K562 (cell line): ENCODE data around the gene SCMH1. TPM values are rescaled to one million over a fixed set of nuclear protein-coding genes. Genes with fewer than 3 reads are reported as not detected.

Source experiments
- ATAC-seq: fragments of 200-7000 bp; cut with Tn5 transposase; 3 replicates; pipeline ENCODE4 v1.9.1; 2020; ENCODE audit warnings: moderate library complexity
- BruUV-seq: library from RNA; stranded (reverse); fragments of 400-500 nt; replicated peaks from 2 replicates; lab custom pipeline; 2021; lab: Mats Ljungman, UMichigan
- CTCF ChIA-PET: fragments of 300-600 bp; formaldehyde crosslinking; extraction: SDS; loops from one replicate; lab custom pipeline; 2021; ENCODE audit warnings: low intra/inter-chr PET ratio; lab: Yijun Ruan, JAX
- POLR2A ChIA-PET: fragments of 300-600, 350-650 bp; sonication (Branson Sonifier 250); formaldehyde crosslinking; extraction: SDS; loops from one replicate; lab custom pipeline; 2021; ENCODE audit warnings: antibody characterized with exemption, inconsistent platforms; lab: Yijun Ruan, JAX
- DNase-seq, 4 experiments: peaks; one replicate each; pipeline versions ENCODE4 v3.0.0 to v3.0.0-alpha.2; 2011 to 2018; ENCODE audit warnings: low spot score in 3 of 4, mixed read lengths in 3 of 4; ENCODE audit errors: extremely low read depth in 1 of 4
- FAIRE-seq: peaks from 2 replicates; lab custom pipeline; 2011; peaks lifted over from hg19 to GRCh38; lab: Jason Lieb, UNC
- H2AFZ ChIP-seq: 2 replicates; pipeline ENCODE4 v1.6.0; 2011; ENCODE audit warnings: low read depth, low read length, control low read depth, inconsistent platforms
- H3K27ac ChIP-seq: fragments of 200-600 bp; 3 replicates; pipeline ENCODE4 v1.8.0; 2011; ENCODE audit warnings: low read depth, mild to moderate bottlenecking, control low read depth, inconsistent platforms, low read length, moderate library complexity, mixed read lengths; ENCODE audit errors: extremely low read depth
- H3K27me3 ChIP-seq, 2 experiments: fragments of 300-600 bp in 1 of 2; 2 replicates in 1 of 2; 3 replicates in 1 of 2; pipeline versions ENCODE4 v1.6.0 to v1.8.0; 2011; ENCODE audit warnings: inconsistent platforms in 2 of 2, low read length in 2 of 2, mild to moderate bottlenecking in 1 of 2, mixed read lengths in 1 of 2, moderate library complexity in 1 of 2; ENCODE audit not compliant: control insufficient read depth in 2 of 2, insufficient read depth in 2 of 2
- H3K36me3 ChIP-seq: fragments of 300-600 bp; 3 replicates; pipeline ENCODE4 v1.8.0; 2011; ENCODE audit warnings: mild to moderate bottlenecking, low read length, inconsistent platforms; ENCODE audit not compliant: control insufficient read depth, insufficient read depth
- H3K4me1 ChIP-seq, 2 experiments: fragments of 200-600 bp in 1 of 2; replicated peaks in 1 of 2; 2 replicates in 1 of 2; 3 replicates in 1 of 2; pipeline versions ENCODE4 v1.5.1 to v1.8.0; 2011; ENCODE audit warnings: inconsistent platforms in 2 of 2, low read length in 2 of 2, mild to moderate bottlenecking in 1 of 2, mixed read lengths in 1 of 2, moderate library complexity in 1 of 2; ENCODE audit not compliant: control insufficient read depth in 2 of 2, insufficient read depth in 2 of 2
- H3K4me2 ChIP-seq: 2 replicates; pipeline ENCODE4 v1.6.1; 2011; ENCODE audit warnings: low read length, control low read depth, inconsistent platforms, mixed read lengths; ENCODE audit not compliant: insufficient read depth
- H3K4me3 ChIP-seq: fragments of 200-600 bp; sonication (generic), shearing (Covaris generic); 2 replicates; pipeline ENCODE4 v1.5.1; 2016; ENCODE audit warnings: control low read depth, inconsistent platforms
- H3K79me2 ChIP-seq: fragments of 200-600 bp; 3 replicates; pipeline ENCODE4 v1.8.0; 2011; ENCODE audit warnings: low read length, inconsistent platforms; ENCODE audit not compliant: control insufficient read depth, insufficient read depth
- H3K9ac ChIP-seq, 2 experiments: 2 replicates each; pipeline versions ENCODE4 v1.6.0 to v1.6.1; 2011; ENCODE audit warnings: low read depth in 2 of 2, low read length in 2 of 2, control low read depth in 1 of 2, inconsistent platforms in 1 of 2, mild to moderate bottlenecking in 1 of 2, mixed read lengths in 1 of 2; ENCODE audit not compliant: insufficient read depth in 1 of 2
- H3K9me1 ChIP-seq: one replicate; pipeline ENCODE4 v1.6.0; 2011; ENCODE audit warnings: inconsistent platforms, mild to moderate bottlenecking, low read length, moderate library complexity; ENCODE audit not compliant: control insufficient read depth, insufficient read depth
- H3K9me3 ChIP-seq: replicated peaks from 2 replicates; pipeline ENCODE4 v1.5.1; 2011; ENCODE audit warnings: low read depth, low read length, inconsistent platforms; ENCODE audit not compliant: control insufficient read depth, insufficient read depth
- H4K20me1 ChIP-seq: replicated peaks from 2 replicates; pipeline ENCODE4 v1.6.1; 2011; ENCODE audit warnings: low read length, inconsistent platforms, mixed read lengths; ENCODE audit not compliant: control insufficient read depth, insufficient read depth
- CREB1 ChIP-seq, 2 experiments: sonication (generic) in 1 of 2; formaldehyde crosslinking in 1 of 2; IDR thresholded peaks; 2 replicates each; pipeline versions ENCODE4 v1.6.1 to v1.8.0; 2012 to 2022; ENCODE audit warnings: inconsistent platforms in 1 of 2, mild to moderate bottlenecking in 1 of 2, missing genetic modification reagents in 1 of 2, moderate library complexity in 1 of 2
- DNMT1 ChIP-seq: fragments of 450-650 bp; IDR thresholded peaks from 2 replicates; pipeline ENCODE4 v1.6.1; 2016; ENCODE audit warnings: antibody characterized with exemption, mild to moderate bottlenecking
- ELF1 ChIP-seq: fragments of 200-800 bp; sonication (Bioruptor generic); IDR thresholded peaks from 2 replicates; pipeline ENCODE4 v1.6.1; 2016; ENCODE audit warnings: missing genetic modification characterization, missing compliant biosample characterization
- FOS ChIP-seq: IDR thresholded peaks from 3 replicates; pipeline ENCODE4 v1.6.1; 2011; ENCODE audit not compliant: insufficient read length; ENCODE audit errors: extremely low read depth
- FOXK2 ChIP-seq, 2 experiments: fragments of 450-650 bp; IDR thresholded peaks in 1 of 2; conservative IDR thresholded peaks in 1 of 2; 2 replicates each; pipeline ENCODE4 v1.6.1; 2016; ENCODE audit warnings: low read depth in 2 of 2, mild to moderate bottlenecking in 1 of 2
- KDM1A ChIP-seq, 2 experiments: fragments of 450-650 bp; IDR thresholded peaks; 2 replicates each; pipeline ENCODE4 v1.6.1; 2016; ENCODE audit warnings: mild to moderate bottlenecking in 2 of 2
- NCOA4 ChIP-seq: fragments of 450-650 bp; IDR thresholded peaks from 2 replicates; pipeline ENCODE4 v1.6.1; 2018; ENCODE audit warnings: mild to moderate bottlenecking; ENCODE audit not compliant: partially characterized antibody
- NR2C1 ChIP-seq, 2 experiments: fragments of 450-650 bp; IDR thresholded peaks; 2 replicates each; pipeline ENCODE4 v1.6.1; 2017; ENCODE audit warnings: mild to moderate bottlenecking in 2 of 2, antibody characterized with exemption in 1 of 2, inconsistent platforms in 1 of 2, missing compliant biosample characterization in 1 of 2, missing genetic modification characterization in 1 of 2
- PML ChIP-seq: IDR thresholded peaks from 2 replicates; pipeline ENCODE4 v1.6.1; 2012; ENCODE audit warnings: low read length, inconsistent platforms
- TAF1 ChIP-seq: IDR thresholded peaks from 2 replicates; pipeline ENCODE4 v1.6.1; 2011; ENCODE audit warnings: mild to moderate bottlenecking, low read length, moderate library complexity; ENCODE audit not compliant: insufficient read depth, control insufficient read depth, severe bottlenecking; ENCODE audit errors: extremely low read depth
- ZNF24 ChIP-seq: fragments of 450-650 bp; IDR thresholded peaks from 2 replicates; pipeline ENCODE4 v1.6.1; 2016
- ZNF696 ChIP-seq: fragments of 250-450 bp; sonication (Bioruptor Pico); conservative IDR thresholded peaks from 2 replicates; pipeline ENCODE4 v1.4.0; 2020; ENCODE audit warnings: mild to moderate bottlenecking, moderate library complexity
- WGBS: fragments of 100-300 bp; shearing (Covaris generic); methylation state at CpG from one replicate; pipeline ENCODE4 v1.1.6; 2016; ENCODE audit warnings: low coverage, mixed read lengths; ENCODE audit not compliant: insufficient coverage; ENCODE audit errors: missing lambda C conversion rate; 5-methylcytosine and 5-hydroxymethylcytosine counted together
- in situ Hi-C: fragments of 300-500 bp; cut with MboI; formaldehyde crosslinking; loops from 4 replicates; pipeline ENCODE4 v1.15.0; 2018; ENCODE audit warnings: inconsistent platforms, mixed read lengths
- intact Hi-C: fragments of 100-400 bp; cut with micrococcal nuclease; formaldehyde crosslinking; loops from 2 replicates; pipeline ENCODE4 v1.14.2; 2022
- polyA plus RNA-seq, 8 experiments: library from polyadenylated mRNA; depleted of rRNA in 4 of 8; stranded (reverse) in 5 of 8; unstranded in 3 of 8; fragments of >200 nt; fragmentation: Nextera tagmentation in 2 of 8; fragmentation: Illumina TruSeq in 1 of 8; extraction: Ambion mirVana in 2 of 8; extraction: Trizol in 1 of 8; gene quantifications; 2 replicates each; pipeline versions ENCODE4 v1.2.1 to v1.2.3, GENCODE V29; 2011 to 2014; ENCODE audit warnings: inconsistent platforms in 1 of 8, missing spikeins in 1 of 8
- total RNA-seq, 7 experiments: library from RNA; depleted of rRNA in 6 of 7; stranded (reverse); fragments of >200 nt in 6 of 7; fragmentation: Illumina TruSeq in 2 of 7; extraction: Trizol in 2 of 7; gene quantifications; 2 replicates each; pipeline versions ENCODE4 v1.2.1 to v1.2.3, GENCODE V29; 2011 to 2021; ENCODE audit warnings: low replicate concordance in 1 of 7

The SCMH1 gene
- total and polyA plus RNA-seq, 9 of the 15 experiments (the other 6 are each of a cell fraction or from before 2014, with no cell fraction given), result 8.5 to 37.0 (median 26.8) TPM

GRCh38 chr1:41274752-41275545 is 32.8 kb upstream of the SCMH1 start:
- H3K27me3 ChIP-seq, result peaks cover 22 to 62% of the 10 kb centered on the region in 2 experiments; a peak in 4 of 5 replicates
- FAIRE-seq (no peak), ATAC-seq (no peak), DNase-seq (no peak)
- in situ Hi-C loops (no loop called here), intact Hi-C loops (no loop called here)
- no peak overlapping the region for H3K4me3 ChIP-seq
- H3K9ac ChIP-seq, result no peak overlapping the region
- H3K9me1 ChIP-seq, result no peaks in the 10 kb centered on the region
- ChIA-PET POLR2A (interaction anchor here (1.3 kb wide), 1 partner anchor 14 kb away, joined by 3 read pairs; no protein-coding TSS in a partner anchor), CTCF (interaction anchor here (0.6 kb wide), 1 partner anchor 113 kb away, joined by 3 read pairs; no protein-coding TSS in a partner anchor)
- no peaks in the 10 kb centered on the region for H3K4me1 ChIP-seq
- H3K4me2 ChIP-seq, result no peak overlapping the region
- no TSS peak for BruUV-seq
- H2AFZ ChIP-seq, result no peak overlapping the region
- WGBS, result 0% methylated on average over 7 of the region's 7 CpGs
- TF ChIP-seq FOXK2 (conservative IDR thresholded peaks at IDR 0.05 in 1 of 2, IDR thresholded peaks at IDR 0.05 in 1 of 2; ENCODE audit: low read depth in 2 of 2) (no peak), ZNF696 (CRISPR knock-in tag) (no peak), TAF1 (no peak), NR2C1 (IDR thresholded peaks at IDR 0.05) (no peak), NR2C1 (tag; IDR thresholded peaks at IDR 0.05) (no peak), ELF1 (tag) (no peak), NCOA4 (no peak), ZNF24 (no peak), DNMT1 (no peak), CREB1 (IDR thresholded peaks at IDR 0.05) (no peak), CREB1 (CRISPR knock-in tag; IDR thresholded peaks at IDR 0.05) (no peak), FOS (no peak), PML (no peak), KDM1A (IDR thresholded peaks at IDR 0.05) (no peak)
- no peaks in the 10 kb centered on the region for H3K79me2 ChIP-seq
- no peaks in the 10 kb centered on the region for H3K9me3 ChIP-seq
- H3K27ac ChIP-seq, result no peak overlapping the region
- no peaks in the 10 kb centered on the region for H3K36me3 ChIP-seq
- H4K20me1 ChIP-seq, result 0 out of 2 replicates have a peak, but pooled peaks cover 5% of the 10 kb centered on the region
